Brain microvascular endothelial cell (primary cell): ENCODE measurements around the gene ZNF664.

Experiments used
- DNase-seq: peaks from one replicate; pipeline ENCODE4 v3.0.0-alpha.2; 2020
- H3K27ac ChIP-seq: fragments of 250-450 bp; sonication (Bioruptor Pico); 2 replicates; pipeline ENCODE4 v1.5.1; 2020; ENCODE audit warnings: mild to moderate bottlenecking, moderate library complexity
- H3K27me3 ChIP-seq: fragments of 250-450 bp; sonication (Bioruptor Pico); replicated peaks from 2 replicates; pipeline ENCODE4 v1.5.1; 2020; ENCODE audit warnings: mild to moderate bottlenecking
- H3K36me3 ChIP-seq: fragments of 250-450 bp; sonication (Bioruptor Pico); replicated peaks from 2 replicates; pipeline ENCODE4 v1.5.1; 2020; ENCODE audit warnings: mild to moderate bottlenecking
- H3K4me3 ChIP-seq: 2 replicates; pipeline ENCODE4 v1.5.1; 2011; ENCODE audit warnings: low read depth, mild to moderate bottlenecking, control low read depth, low read length, moderate library complexity
- CTCF ChIP-seq: IDR thresholded peaks from 2 replicates; pipeline ENCODE4 v1.5.1; 2011; ENCODE audit warnings: low read depth, mild to moderate bottlenecking, moderate library complexity, low read length, control low read depth, inconsistent platforms; ENCODE audit errors: missing control alignments
- in situ Hi-C: cut with HindIII; loops from 2 replicates; pipeline ENCODE4 v1.10.0; 2017; ENCODE audit warnings: low sequenced_read_pairs, low pct_ligation_motif_present

Gene ZNF664

GRCh38 chr12:123929946-123930583 lies 43.0 kb upstream of the ZNF664 start:
- in situ Hi-C loops, result no loop called here
- no peak overlapping the region for H3K4me3 ChIP-seq
- DNase-seq, result no peak
- no peaks in the 10 kb centered on the region for H3K27me3 ChIP-seq
- H3K36me3 ChIP-seq, result no peaks in the 10 kb centered on the region
- no peak overlapping the region for H3K27ac ChIP-seq
- TF ChIP-seq CTCF, result no peak

GRCh38 chr12:123931686-123932321 lies 41.2 kb upstream of the ZNF664 start:
- in situ Hi-C loops, result no loop called here
- H3K27ac ChIP-seq, result no peak overlapping the region
- DNase-seq, result no peak
- no peak overlapping the region for H3K4me3 ChIP-seq
- no peak for TF ChIP-seq CTCF
- H3K27me3 ChIP-seq, result no peaks in the 10 kb centered on the region
- H3K36me3 ChIP-seq, result no peaks in the 10 kb centered on the region

GRCh38 chr12:123933214-123933613 lies 39.8 kb upstream of the ZNF664 start:
- no peaks in the 10 kb centered on the region for H3K27me3 ChIP-seq
- no peak for TF ChIP-seq CTCF
- in situ Hi-C loops, result no loop called here

GRCh38 chr12:123934016-123934620 lies 38.9 kb upstream of the ZNF664 start:
- no peak overlapping the region for H3K27ac ChIP-seq
- TF ChIP-seq CTCF, result no peak
- no peak for DNase-seq
- no peak overlapping the region for H3K4me3 ChIP-seq
- H3K27me3 ChIP-seq, result no peaks in the 10 kb centered on the region
- in situ Hi-C loops, result no loop called here
- H3K36me3 ChIP-seq, result no peaks in the 10 kb centered on the region

More at GRCh38 chr12:123933214-123933613, 39.8 kb upstream of the ZNF664 start:
- Histone ChIP-seq H3K4me3 (no peak overlapping the region), H3K27ac (no peak overlapping the region), H3K36me3 (no peaks in the 10 kb centered on the region)
- no peak for DNase-seq

- in situ Hi-C loops, result no loop called here
Measured at GRCh38 chr12:123934829-123935228, 38.2 kb upstream of the ZNF664 start.

More at GRCh38 chr12:123934829-123935228, 38.2 kb upstream of the ZNF664 start:
- DNase-seq, result peak; percentile 16
- no peaks in the 10 kb centered on the region for H3K36me3 ChIP-seq
- TF ChIP-seq CTCF, result no peak
- H3K27ac ChIP-seq, result no peak overlapping the region
- H3K27me3 ChIP-seq, result no peaks in the 10 kb centered on the region
- no peak overlapping the region for H3K4me3 ChIP-seq
